Measurements from ENCODE around the gene MDM4.

DNA sequence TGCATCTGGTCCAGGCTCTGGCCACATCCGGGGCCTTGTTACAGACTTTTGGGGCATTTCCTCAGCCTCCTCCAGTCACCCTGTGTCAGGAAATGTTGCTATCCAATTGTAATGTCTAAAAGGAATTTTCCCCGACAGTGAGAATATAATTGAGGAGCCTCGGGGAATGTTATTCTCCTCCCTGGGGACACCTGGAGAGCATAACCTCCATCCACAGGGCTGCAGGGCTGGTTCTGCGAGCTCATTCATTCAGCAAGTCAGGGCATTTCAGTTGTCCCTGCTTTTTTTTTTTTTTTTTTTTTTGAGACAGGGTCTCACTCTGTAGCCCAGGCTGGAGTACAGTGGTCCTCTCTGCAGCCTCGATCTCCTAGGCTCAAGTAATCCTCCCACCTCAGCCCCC is 72.6 kb downstream of the MDM4 start:
- TF ChIP-seq, protein P1, sequence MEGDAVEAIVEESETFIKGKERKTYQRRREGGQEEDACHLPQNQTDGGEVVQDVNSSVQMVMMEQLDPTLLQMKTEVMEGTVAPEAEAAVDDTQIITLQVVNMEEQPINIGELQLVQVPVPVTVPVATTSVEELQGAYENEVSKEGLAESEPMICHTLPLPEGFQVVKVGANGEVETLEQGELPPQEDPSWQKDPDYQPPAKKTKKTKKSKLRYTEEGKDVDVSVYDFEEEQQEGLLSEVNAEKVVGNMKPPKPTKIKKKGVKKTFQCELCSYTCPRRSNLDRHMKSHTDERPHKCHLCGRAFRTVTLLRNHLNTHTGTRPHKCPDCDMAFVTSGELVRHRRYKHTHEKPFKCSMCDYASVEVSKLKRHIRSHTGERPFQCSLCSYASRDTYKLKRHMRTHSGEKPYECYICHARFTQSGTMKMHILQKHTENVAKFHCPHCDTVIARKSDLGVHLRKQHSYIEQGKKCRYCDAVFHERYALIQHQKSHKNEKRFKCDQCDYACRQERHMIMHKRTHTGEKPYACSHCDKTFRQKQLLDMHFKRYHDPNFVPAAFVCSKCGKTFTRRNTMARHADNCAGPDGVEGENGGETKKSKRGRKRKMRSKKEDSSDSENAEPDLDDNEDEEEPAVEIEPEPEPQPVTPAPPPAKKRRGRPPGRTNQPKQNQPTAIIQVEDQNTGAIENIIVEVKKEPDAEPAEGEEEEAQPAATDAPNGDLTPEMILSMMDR (IDR thresholded peaks at IDR 0.05): no peak
- TF ChIP-seq POLR2A (IDR thresholded peaks at IDR 0.05): no peak

Measured in esophagus squamous epithelium (tissue), 4 donors.